B cell (primary cell): Measurements from ENCODE around the gene FRMD4A.

Experiments used
- CTCF ChIP-seq: fragments of 200-600 bp; IDR thresholded peaks from one replicate; pipeline ENCODE4 v1.8.0; 2022; ENCODE audit warnings: antibody characterized with exemption, mild to moderate bottlenecking
- EZH2 ChIP-seq: IDR thresholded peaks from 2 replicates; pipeline ENCODE4 v1.6.1; 2012; ENCODE audit warnings: borderline replicate concordance, low read depth, mild to moderate bottlenecking, moderate library complexity, low read length; ENCODE audit not compliant: insufficient read depth, poor library complexity, severe bottlenecking

- TF ChIP-seq CTCF, result no peak
- TF ChIP-seq EZH2, result no peak
These were observed 632.5 kb downstream of the FRMD4A start for GRCh38 chr10:13698217-13698616.
